Ascending aorta (tissue), 2 donors: ENCODE measurements around the gene CASR. TPM values are rescaled to one million over a fixed set of nuclear protein-coding genes. Genes with fewer than 3 reads are reported as not detected.

Experiments used
- DNase-seq, 2 donors: peaks; one replicate each; pipeline ENCODE4 v3.0.0-alpha.2; 2019; ENCODE audit warnings: low spot score in 2 of 2
- H3K27ac ChIP-seq, 2 donors: fragments of 200-600 bp; sonication (generic); one replicate each; pipeline ENCODE4 v1.5.1; 2016 to 2017; ENCODE audit warnings: mild to moderate bottlenecking in 1 of 2
- H3K27me3 ChIP-seq: fragments of 200-600 bp; sonication (generic); one replicate; pipeline ENCODE4 v1.5.1; 2017
- H3K36me3 ChIP-seq, 2 donors: fragments of 200-600 bp; sonication (generic); one replicate each; pipeline ENCODE4 v1.5.1; 2016
- H3K4me1 ChIP-seq, 2 donors: fragments of 200-600 bp; sonication (generic); one replicate each; pipeline ENCODE4 v1.5.1; 2016 to 2017; ENCODE audit warnings: mild to moderate bottlenecking in 1 of 2
- H3K4me3 ChIP-seq, 2 donors: fragments of 200-600 bp; sonication (generic); one replicate each; pipeline ENCODE4 v1.5.1; 2016 to 2017; ENCODE audit warnings: mild to moderate bottlenecking in 1 of 2
- H3K9me3 ChIP-seq, 2 donors: fragments of 200-600 bp; sonication (generic); one replicate each; pipeline ENCODE4 v1.5.1; 2016
- intact Hi-C: fragments of 100-400 bp; cut with DNase I; formaldehyde crosslinking; loops from one replicate; pipeline ENCODE4 v1.15.1; 2023
- total RNA-seq: library from RNA; depleted of rRNA; stranded (reverse); fragments of >200 nt; gene quantifications from one replicate; pipeline ENCODE4 v1.1.0, GENCODE V29; 2016
- TF ChIP-seq, protein P1 (sequence below), 3 experiments: fragments of 200-600 bp in 2 of 3; fragments of 450-650 bp in 1 of 3; sonication (generic) in 2 of 3; IDR thresholded peaks; one replicate each; pipeline ENCODE4 v1.5.1; 2016 to 2019; ENCODE audit warnings: antibody characterized with exemption in 3 of 3, mild to moderate bottlenecking in 1 of 3, moderate library complexity in 1 of 3

The CASR gene
- total RNA-seq, 1 donor from 2014 or later = not detected

DNA sequence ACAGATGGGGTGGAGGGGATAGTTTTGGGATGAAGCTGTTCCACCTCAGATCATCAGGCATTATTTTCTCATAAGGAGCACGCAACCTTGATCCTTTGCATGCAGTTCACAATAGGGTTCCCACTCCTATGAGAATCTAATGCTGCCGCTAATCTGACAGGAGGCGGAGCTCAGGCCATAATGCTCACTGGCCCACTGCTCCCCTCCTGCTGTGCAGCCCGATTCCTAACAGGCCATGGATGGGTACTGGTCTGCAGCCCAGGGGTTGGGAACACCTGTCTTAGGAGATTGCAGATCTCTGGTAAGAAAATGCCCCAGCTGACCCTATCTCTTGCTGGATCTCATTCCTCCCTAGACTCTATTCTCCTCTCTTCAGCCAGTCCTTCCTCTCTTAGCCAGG, 148.4 kb downstream of the CASR start:
- H3K36me3 ChIP-seq = no peaks in the 10 kb centered on the region
- TF ChIP-seq, protein P1, sequence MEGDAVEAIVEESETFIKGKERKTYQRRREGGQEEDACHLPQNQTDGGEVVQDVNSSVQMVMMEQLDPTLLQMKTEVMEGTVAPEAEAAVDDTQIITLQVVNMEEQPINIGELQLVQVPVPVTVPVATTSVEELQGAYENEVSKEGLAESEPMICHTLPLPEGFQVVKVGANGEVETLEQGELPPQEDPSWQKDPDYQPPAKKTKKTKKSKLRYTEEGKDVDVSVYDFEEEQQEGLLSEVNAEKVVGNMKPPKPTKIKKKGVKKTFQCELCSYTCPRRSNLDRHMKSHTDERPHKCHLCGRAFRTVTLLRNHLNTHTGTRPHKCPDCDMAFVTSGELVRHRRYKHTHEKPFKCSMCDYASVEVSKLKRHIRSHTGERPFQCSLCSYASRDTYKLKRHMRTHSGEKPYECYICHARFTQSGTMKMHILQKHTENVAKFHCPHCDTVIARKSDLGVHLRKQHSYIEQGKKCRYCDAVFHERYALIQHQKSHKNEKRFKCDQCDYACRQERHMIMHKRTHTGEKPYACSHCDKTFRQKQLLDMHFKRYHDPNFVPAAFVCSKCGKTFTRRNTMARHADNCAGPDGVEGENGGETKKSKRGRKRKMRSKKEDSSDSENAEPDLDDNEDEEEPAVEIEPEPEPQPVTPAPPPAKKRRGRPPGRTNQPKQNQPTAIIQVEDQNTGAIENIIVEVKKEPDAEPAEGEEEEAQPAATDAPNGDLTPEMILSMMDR (IDR thresholded peaks at IDR 0.05) = no peak
- no peaks in the 10 kb centered on the region for H3K4me1 ChIP-seq
- no peak overlapping the region for H3K4me3 ChIP-seq
- H3K9me3 ChIP-seq = no peaks in the 10 kb centered on the region
- H3K27ac ChIP-seq = no peak overlapping the region
- DNase-seq = no peak
- no peaks in the 10 kb centered on the region for H3K27me3 ChIP-seq
- intact Hi-C loops = no loop called here

DNA sequence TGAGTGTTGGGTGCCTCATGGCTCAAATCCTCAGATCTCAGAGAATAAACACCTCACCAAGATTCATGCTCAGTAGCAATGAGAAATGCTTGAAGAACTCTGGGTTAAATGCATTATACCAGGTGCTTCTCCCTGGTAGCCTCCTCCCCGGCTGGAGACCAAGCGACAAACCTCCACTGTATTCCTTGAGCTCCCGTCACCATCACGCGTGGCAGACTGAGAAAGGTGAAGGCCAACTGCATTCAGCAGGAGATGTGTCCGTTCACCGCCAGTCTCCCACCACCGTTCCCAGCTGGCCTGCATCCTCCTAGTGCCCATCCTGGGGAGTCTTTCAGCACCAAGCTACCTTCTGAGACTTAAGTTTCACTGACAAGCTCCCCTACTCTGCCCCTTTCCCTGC, 149.1 kb downstream of the CASR start:
- H3K9me3 ChIP-seq = no peaks in the 10 kb centered on the region
- TF ChIP-seq, protein P1 (IDR thresholded peaks at IDR 0.05) = no peak
- intact Hi-C loops = no loop called here

More for the DNA sequence above, 149.1 kb downstream of the CASR start:
- DNase-seq = no peak
- Histone ChIP-seq H3K36me3 (no peaks in the 10 kb centered on the region), H3K4me1 (no peaks in the 10 kb centered on the region), H3K27me3 (no peaks in the 10 kb centered on the region), H3K4me3 (no peak overlapping the region), H3K27ac (no peak overlapping the region)

Other genes starting within 250 kb of the CASR start
- not detected for gene ILDR1, start 161.4 kb upstream of the CASR start, total RNA-seq
- not detected for gene CD86, start 128.3 kb upstream of the CASR start, total RNA-seq
- gene CSTA, start 141.6 kb downstream of the CASR start, total RNA-seq = not detected
- gene MIX23, start 199.6 kb downstream of the CASR start, total RNA-seq = not detected
- gene FAM162A, start 200.5 kb downstream of the CASR start, total RNA-seq = 17.1 TPM
- gene WDR5B, start 232.4 kb downstream of the CASR start, total RNA-seq = 1.8 TPM